HepG2 (cell line): Measurements from ENCODE around the gene MACROD2.

ENCODE experiments used
- REST ChIP-seq, 2 experiments: IDR thresholded peaks; 2 replicates each; pipeline ENCODE4 v1.6.1; 2011 to 2012; ENCODE audit warnings: low read length in 2 of 2, borderline replicate concordance in 1 of 2, low read depth in 1 of 2, mild to moderate bottlenecking in 1 of 2, moderate library complexity in 1 of 2
- ZNF792 ChIP-seq: IDR thresholded peaks from 2 replicates; pipeline ENCODE4 v1.6.1; 2016

DNA sequence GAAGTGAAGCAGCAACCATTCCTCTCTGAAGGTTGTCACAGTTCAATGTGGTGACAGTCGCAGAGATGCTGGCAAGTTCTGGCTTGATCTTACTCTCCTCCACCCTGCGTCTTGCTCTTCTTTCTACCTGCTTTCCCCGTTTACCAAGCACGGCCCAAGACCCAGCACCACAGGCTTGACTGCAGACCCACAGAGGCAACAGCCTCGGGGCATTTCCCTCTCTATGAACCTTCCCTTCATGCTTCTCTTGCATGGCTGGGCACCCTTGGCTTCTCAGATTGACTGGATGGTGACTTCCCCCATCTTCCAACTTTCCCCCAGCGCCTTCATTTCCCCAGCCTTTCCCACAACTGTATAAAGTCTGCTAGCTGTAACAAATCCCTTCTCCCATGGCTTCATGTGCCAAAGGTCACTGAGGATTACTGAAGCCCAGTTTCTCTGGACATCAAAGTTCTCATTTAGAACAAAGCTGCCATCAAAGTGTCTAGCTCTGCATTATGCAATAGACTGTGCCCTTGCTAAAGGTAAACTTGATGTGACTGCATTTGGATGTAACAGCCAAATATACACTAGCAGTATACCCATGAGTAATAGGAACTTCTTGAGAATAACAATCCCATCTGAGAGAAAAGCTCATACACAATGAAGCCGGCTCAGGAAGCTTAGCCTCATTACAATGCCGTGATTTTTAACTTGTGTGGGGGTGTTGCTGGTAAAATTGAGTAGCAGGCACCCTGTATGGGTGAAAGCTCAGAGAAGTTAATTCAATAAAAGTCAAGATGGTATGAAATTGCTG, 1065.1 kb downstream of the MACROD2 start:
- TF ChIP-seq REST (IDR thresholded peaks at IDR 0.05; ENCODE audit: borderline replicate concordance in 1 of 2, low read depth in 1 of 2, low read length in 2 of 2) (peak in 1 of 2 experiments; percentile 57; a peak in 1 of 4 replicates), ZNF792 (CRISPR knock-in tag) (peak; percentile 95; the same call in 1 of the 2 replicates)
